Measurements from ENCODE around the gene PDZRN4.

Gene PDZRN4

DNA sequence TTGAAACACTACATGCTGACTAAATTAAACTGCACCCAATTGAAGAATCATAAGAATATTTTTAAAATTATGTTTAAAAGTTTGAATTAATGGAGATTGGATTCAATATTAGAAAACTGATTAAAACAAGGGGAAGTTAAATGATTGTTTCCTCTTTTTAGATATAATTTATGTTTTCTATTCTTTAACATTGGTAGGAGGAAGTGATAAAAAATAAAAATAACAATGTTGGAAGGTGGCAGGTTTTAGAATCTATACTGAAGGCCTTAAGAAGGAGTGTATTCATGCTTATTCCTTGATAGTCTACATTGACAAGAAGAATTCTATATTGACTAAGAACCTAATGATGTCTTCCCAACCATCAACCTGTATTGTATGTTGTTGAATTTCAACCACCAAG is 168.1 kb downstream of the PDZRN4 start:
- DNase-seq (ENCODE audit: low read depth in 2 of 2), result no peak

GRCh38 chr12:41361738-41362137 is 173.6 kb downstream of the PDZRN4 start:
- no peak for DNase-seq (ENCODE audit: low read depth in 2 of 2)

DNA sequence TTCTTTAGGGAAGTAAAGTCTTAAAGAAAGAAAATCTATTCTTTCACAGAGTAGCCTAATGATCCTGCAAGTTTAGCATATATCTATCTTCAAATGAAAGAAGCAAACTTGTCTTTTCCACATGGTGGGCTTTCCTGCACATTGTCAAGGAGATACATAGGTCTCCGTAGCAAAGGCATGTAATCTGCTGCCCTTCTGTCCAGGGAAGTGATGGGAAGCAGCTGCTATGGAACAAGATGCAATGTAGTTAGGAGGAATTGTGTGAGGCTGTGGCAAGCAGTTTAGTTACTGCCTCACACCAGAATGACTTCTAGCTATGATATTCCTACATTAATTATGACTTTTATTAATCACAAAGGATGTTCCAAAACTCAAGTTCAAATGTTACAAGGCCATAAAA is 174.4 kb downstream of the PDZRN4 start:
- no peak for DNase-seq (ENCODE audit: low read depth in 2 of 2)

GRCh38 chr12:41362931-41363330 is 174.8 kb downstream of the PDZRN4 start:
- DNase-seq (ENCODE audit: low read depth in 2 of 2), result no peak

DNA sequence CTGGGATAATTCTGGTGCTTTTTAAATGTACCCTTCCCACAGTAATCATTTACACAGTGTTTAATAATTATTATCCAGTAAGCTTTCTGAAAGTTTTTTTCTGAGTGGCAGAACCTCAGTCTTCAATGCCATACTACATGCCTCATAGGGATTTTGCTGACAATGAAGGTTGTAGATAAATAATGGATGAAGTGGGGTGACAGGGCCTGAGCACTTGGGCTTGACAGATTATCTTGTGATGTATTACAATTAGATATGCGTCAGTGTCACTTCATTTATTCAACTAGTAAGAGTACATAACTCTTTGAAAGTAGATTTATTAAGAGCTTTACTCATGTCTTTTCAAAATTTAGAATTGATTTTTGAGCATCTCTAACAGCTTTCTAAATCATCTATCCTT is 176.1 kb downstream of the PDZRN4 start:
- no peak for DNase-seq (ENCODE audit: low read depth in 2 of 2)

DNA sequence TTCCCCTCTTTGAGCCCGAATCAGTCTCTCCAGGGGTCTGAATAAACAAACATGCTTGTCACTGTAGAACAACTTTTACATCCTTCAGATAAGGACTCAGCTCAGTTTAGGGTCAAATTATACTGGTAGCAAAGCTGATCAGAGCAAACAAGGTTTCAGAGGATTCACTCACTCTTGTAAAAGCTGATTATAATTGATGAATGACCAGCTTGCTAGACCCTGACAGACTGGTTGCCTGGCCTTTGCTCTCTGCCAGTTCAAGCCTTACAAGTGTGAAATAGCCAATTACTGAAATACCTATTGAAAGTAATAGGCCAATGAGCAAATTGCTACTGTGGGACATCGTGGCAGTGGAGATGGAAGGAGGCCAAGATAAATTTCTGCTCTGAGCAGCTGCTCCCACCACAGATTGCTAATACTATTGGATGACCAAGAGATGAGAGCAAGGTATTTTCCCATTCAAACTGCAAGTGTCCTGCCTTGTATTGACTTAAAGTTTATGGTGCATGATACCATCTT is 177.6 kb downstream of the PDZRN4 start:
- DNase-seq (ENCODE audit: low read depth in 2 of 2), result no peak

- no peak for DNase-seq (ENCODE audit: low read depth in 2 of 2)
These were observed 179.7 kb downstream of the PDZRN4 start for GRCh38 chr12:41367726-41368405.

GRCh38 chr12:41380878-41381277 is 192.8 kb downstream of the PDZRN4 start:
- DNase-seq (ENCODE audit: low read depth in 2 of 2), result no peak

DNA sequence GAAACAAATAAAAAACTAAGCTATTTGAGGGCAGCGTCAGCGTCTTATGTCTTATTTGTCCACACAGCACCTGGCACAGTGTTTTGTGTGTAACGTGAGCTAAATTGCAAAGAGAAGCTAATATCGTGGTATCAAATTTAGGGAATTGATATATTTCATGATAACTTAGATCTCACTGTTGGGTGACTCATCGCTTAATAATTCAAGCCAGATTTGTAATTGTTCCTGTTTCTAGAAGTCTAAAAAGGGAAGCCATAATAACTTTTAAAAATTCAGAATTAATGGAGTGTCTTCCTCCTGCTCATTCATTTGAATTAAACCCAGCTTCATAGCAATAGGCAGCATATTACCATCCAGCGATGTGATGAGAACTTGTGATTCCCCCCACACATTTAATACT is 214.7 kb downstream of the PDZRN4 start:
- DNase-seq (ENCODE audit: low read depth in 2 of 2), result no peak

DNA sequence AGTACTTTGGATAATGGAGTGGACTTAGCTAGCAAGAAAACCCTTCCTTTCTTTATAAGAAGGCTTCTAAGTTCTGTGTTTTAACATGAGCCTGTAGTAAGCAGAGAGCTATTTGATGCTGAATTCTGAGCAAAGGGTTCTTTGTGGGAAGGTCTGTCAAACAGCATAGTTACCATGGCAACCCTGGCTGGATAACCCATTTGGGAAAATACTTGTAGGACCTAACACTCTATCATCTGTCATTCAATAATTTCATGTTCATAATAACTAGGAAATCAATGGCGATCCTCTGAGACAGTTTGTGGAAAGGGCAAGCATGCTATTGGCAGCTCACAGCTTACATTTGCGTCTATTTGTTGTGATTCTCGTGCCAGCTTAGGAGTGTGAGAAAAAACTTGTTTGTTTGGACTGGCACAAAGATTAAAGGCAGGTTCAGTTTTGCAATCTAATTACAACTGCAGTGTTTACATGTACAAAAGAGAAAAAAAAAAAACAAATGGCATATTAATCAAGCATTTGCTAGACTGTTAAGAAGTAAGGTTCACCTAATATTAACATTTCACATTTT is 219.2 kb downstream of the PDZRN4 start:
- no peak for DNase-seq (ENCODE audit: low read depth in 2 of 2)

DNA sequence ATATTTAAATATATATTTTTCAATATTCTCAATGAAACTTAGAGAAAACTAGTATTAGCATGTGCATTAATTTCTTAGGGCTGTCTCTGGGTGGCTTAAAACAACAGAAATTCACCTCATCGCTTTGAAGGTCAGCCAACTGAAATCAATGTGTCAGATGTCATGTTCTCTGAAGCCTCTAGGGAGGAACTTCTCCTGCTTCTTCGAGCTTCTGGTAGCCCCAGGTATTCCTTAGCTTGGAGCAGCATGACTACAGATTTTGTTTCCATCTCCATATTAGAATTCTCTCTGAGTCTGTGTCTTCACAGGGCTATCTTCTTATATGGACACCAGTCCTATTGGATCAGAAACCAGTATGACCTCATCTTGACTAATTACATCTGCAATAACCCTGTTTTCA is 221.5 kb downstream of the PDZRN4 start:
- no peak for DNase-seq (ENCODE audit: low read depth in 2 of 2)

DNA sequence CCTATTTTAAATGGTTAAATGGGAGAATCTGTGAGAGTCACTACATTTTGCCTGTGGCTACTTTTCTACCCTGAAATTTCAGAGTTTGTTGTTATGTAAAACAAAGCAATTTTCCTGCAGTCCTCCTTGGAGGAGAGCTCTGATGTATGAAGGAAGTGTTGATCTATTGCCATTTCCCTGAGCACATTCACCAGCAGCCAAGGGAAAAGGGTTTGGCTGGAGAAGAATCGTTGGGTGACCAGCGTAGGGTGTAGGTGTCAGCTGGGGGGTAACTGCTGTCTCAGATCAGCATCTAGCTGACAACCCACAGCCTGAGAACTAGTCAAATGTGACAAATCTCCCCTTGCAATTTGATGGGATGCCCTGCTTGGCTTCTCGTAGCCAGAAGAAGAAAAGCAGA is 230.5 kb downstream of the PDZRN4 start:
- no peak for DNase-seq (ENCODE audit: low read depth in 2 of 2)

- no peak for DNase-seq (ENCODE audit: low read depth in 2 of 2)
These were observed 231.2 kb downstream of the PDZRN4 start for GRCh38 chr12:41419131-41419893.

DNA sequence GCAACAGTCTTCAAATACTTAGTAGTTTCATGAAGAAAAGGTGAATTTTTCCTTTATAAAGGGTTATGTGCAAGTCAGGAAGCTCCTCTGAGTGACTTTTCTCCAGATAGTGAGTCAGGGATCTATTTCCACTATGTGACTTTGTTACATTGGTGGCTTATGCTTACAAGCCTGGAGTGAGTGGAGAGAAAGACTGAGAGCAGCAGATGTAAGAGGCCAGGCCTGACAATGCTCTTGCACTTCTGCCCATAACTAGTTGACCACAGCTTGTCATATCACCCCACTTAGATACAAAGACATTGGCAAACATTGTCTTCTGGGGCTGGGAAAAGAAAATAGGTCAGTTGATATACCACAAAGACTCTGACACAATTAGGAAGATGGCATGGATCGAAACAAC is 236.5 kb downstream of the PDZRN4 start:
- DNase-seq (ENCODE audit: low read depth in 2 of 2), result no peak

DNA sequence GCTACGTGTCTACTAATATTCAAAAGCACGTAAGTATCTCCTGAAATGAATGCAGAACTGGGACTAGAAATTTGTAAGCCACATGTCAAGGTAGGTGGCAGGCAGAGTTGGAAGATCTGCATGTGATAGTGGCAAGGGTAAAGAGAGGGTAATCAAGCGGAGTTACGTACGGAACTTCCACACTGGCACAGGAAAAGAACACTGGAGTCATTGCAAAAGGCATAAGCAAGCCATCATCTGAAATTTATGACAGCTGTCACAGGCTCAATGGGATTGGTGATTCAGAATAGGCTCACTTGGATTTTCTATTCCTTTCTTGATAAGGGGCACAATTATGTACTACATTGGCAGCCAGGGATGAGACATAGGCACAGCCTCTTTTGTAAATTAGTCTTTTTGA is 245.3 kb downstream of the PDZRN4 start:
- no peak for DNase-seq (ENCODE audit: low read depth in 2 of 2)

GRCh38 chr12:41436076-41436475 is 248.0 kb downstream of the PDZRN4 start:
- no peak for DNase-seq (ENCODE audit: low read depth in 2 of 2)

DNA sequence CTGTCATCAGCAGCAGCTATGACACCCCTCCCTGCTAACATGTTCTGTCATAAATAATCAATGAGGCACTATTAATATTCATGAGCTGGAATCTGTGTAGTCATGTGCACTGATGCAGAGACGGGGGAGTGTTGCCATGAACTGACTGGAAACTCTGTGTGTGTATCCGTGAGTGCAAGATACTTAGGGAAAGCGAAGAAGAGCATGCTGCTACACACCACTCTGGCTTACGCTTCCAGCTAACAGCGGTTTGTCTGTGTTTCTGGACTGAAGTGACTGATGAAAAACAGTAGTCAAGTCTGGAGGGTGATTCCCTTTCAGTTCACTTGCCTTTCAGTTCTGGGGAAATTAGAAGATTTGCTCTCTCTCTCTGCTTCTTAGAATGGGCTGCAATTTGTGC is 249.4 kb downstream of the PDZRN4 start:
- DNase-seq (ENCODE audit: low read depth in 2 of 2), result no peak

DNA sequence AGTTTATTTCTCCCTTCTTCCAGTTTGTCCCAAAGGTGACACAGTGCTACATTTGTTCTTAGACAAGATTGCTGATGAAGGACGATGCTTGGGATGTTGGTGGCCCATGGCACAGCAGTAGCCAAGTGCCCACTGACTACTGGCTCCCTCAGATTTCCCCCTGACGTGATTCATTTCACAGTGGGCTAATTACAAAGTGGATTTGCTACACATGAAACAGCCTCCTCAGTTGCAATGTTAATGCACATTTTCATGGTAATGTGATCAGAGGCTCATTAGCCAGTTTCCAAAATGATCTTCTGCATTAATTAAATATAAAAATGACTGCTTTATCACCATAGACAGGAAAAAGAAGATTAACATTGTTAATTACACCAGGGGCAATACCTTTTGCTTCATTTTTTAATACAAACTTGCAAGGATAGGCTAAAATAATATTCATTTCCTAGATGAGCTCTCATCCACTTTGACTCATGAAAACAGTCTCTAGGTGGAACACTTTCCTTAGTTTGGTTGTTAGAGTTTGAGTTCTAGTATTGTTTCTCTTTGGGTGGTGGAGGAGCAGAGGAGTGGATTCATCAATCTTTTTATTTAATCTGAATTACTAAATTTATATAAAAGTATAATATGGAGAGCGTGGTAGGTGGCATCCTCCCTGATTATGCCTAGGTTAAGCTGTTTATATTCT is 250.9 kb downstream of the PDZRN4 start:
- DNase-seq (ENCODE audit: low read depth in 2 of 2), result no peak

DNA sequence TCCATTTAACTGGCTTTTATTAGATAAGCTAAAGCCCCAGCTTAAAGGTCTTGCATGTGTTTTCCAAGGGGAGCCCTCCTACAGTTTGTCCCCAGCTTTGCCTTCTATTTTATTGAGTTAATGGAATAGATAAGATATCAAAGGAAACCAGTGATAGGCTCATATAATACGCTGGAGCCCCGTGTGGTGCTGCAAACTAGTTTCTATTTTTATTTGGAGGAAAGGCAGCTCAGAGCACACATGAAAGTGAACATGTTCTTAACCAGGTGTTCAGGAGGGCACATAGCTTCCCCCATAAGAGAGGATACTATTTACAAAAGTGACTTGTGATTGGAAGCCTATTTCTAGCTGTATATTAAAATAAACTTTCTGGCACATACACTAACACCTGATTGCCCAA is 251.7 kb downstream of the PDZRN4 start:
- no peak for DNase-seq (ENCODE audit: low read depth in 2 of 2)

DNA sequence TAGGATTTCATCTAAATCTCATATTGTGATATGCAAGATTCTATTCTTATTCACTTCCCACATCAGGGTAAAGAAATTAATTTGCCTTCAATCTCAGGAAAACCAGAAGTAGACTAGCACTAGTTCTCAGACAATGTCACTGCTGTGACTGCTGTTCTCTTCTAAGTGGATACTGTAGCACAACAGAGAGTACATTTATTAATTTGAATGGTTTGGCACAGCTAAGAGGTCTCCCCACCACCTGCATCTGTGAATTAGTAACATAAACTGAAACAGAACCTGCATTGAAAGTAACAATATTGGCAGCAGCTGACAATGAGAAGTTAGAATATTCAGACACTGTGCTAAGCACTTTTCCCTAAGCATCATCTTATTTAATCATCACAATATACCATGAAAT is 253.1 kb downstream of the PDZRN4 start:
- DNase-seq (ENCODE audit: low read depth in 2 of 2), result no peak

DNA sequence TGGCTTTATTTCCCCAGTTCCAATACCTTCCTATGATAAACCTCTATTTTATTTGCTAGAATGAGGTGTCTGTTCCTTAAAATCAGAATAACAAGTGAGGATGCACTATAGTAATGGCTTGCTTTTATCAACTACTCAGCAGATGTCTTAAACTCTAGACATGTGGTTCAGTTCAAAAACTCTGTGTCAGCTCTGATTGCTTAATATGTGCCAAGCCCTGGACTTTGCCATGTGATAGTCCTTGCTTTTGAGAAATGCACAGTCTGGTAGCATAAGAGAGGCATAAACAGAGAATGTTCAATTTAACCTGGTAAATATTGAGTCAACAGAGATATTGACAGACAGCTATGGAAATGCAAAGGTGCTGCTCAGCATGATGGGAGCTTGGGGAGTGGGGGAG is 254.8 kb downstream of the PDZRN4 start:
- DNase-seq (ENCODE audit: low read depth in 2 of 2), result no peak

- DNase-seq (ENCODE audit: low read depth in 2 of 2), result no peak
These were observed 255.6 kb downstream of the PDZRN4 start for GRCh38 chr12:41443690-41444089.
